ENCODE measurements around the gene NDUFA9. TPM values are rescaled to one million over a fixed set of nuclear protein-coding genes. Genes with fewer than 3 reads are reported as not detected.
A peak's percentile ranks its signal among the peaks of the same experiment; 100 is the strongest.

NDUFA9 gene
- total and polyA plus RNA-seq, 9 of the 15 experiments (the other 6 are each of a cell fraction or from before 2014, with no cell fraction given) = 54.8 to 331 (median 108) TPM

- TF ChIP-seq ZNF511 (CRISPR knock-in tag; IDR thresholded peaks at IDR 0.05) (0 out of 2 replicates have a peak, but pooled peaks have one; percentile 25), KLF16 (IDR thresholded peaks at IDR 0.05) (0 out of 2 replicates have a peak, but pooled peaks have one; percentile 52), ERF (CRISPR knock-in tag; IDR thresholded peaks at IDR 0.05) (0 out of 2 replicates have a peak, but pooled peaks have one; percentile 35), PML (IDR thresholded peaks at IDR 0.05; ENCODE audit: low read length) (peak; percentile 59), CREM (IDR thresholded peaks at IDR 0.05; ENCODE audit: low read depth) (peak; percentile 47; the same call in 1 of the 2 replicates), SMAD4 (CRISPR knock-in tag; conservative IDR thresholded peaks at IDR 0.05) (0 out of 2 replicates have a peak, but pooled peaks have one; percentile 18), E2F6 (IDR thresholded peaks at IDR 0.05; ENCODE audit: borderline replicate concordance in 1 of 2, extremely low read depth in 1 of 2, insufficient read depth in 1 of 2, insufficient read length in 1 of 2, low read depth in 1 of 2, low read length in 1 of 2, poor library complexity in 1 of 2, severe bottlenecking in 1 of 2) (peak in 1 of 2 experiments; percentile 54), SETDB1 (IDR thresholded peaks at IDR 0.05; ENCODE audit: low read length) (no peak), PRDM10 (IDR thresholded peaks at IDR 0.05; ENCODE audit: partially characterized antibody) (peak; percentile 94), C11orf30 (IDR thresholded peaks at IDR 0.05; ENCODE audit: low read depth) (peak; percentile 93), NR2C2 (CRISPR knock-in tag; IDR thresholded peaks at IDR 0.05) (0 out of 2 replicates have a peak, but pooled peaks have one; percentile 33), NR2C2 (tag; IDR thresholded peaks at IDR 0.05) (peak; percentile 57; the same call in 1 of the 2 replicates), BRD9 (IDR thresholded peaks at IDR 0.05; ENCODE audit: low read depth, partially characterized antibody) (peak; percentile 9), TAF9B (IDR thresholded peaks at IDR 0.05; ENCODE audit: partially characterized antibody) (peak; percentile 83), GATAD2B (IDR thresholded peaks at IDR 0.05; ENCODE audit: borderline replicate concordance) (no peak), SIN3A (IDR thresholded peaks at IDR 0.05; ENCODE audit: borderline replicate concordance in 2 of 2, control insufficient read depth in 1 of 2, low read depth in 2 of 2, low read length in 2 of 2) (peak; percentile 41 to 57; a peak in 2 of 4 replicates), RBBP5 (IDR thresholded peaks at IDR 0.05; ENCODE audit: borderline replicate concordance, insufficient read depth, low read length, poor library complexity, severe bottlenecking) (peak; percentile 90)
These were observed at the start of gene NDUFA9, which contains the start of gene AKAP3 (continued) for GRCh38 chr12:4648501-4649357.
